Measurements from ENCODE around the gene PMPCA. TPM values are rescaled to one million over a fixed set of nuclear protein-coding genes. Genes with fewer than 3 reads are reported as not detected.

PMPCA gene
- total and polyA plus RNA-seq, 12 donors, result 59.3 to 85.2 (median 75.4) TPM

- H3K27me3 ChIP-seq, result no peaks in the 10 kb centered on the region
- WGBS, 2 donors, result 80 to 83% methylated on average over 31 of the region's 31 CpGs
- peak overlapping the region in 1 of 10 donors; percentile 69 for H3K27ac ChIP-seq
- no peaks in the 10 kb centered on the region for H3K9me3 ChIP-seq
- ATAC-seq (no peak), DNase-seq (no peak)
- H3K4me1 ChIP-seq, result peaks cover 13 to 53% (median 31%) of the 10 kb centered on the region in 9 donors
- peaks cover 0 to 8% (median 0%) of the 10 kb centered on the region in 9 donors for H3K36me3 ChIP-seq
- TF ChIP-seq CTCF (IDR thresholded peaks at IDR 0.05), result no peak
- intact Hi-C loops (cut with DNase I), result loop anchor here in 1 of 10 donors (2.0 to 5.0 kb wide), 2 partner anchors 36 to 38 kb away; partner anchors contain the start of genes GPSM1 and SNAPC4
- H3K4me3 ChIP-seq, result no peak overlapping the region
Observed at GRCh38 chr9:136364942-136365774, 45.3 kb upstream of the PMPCA start.

- DNase-seq (no peak), ATAC-seq (no peak)
- 65 to 69% methylated on average over 9 of the region's 9 CpGs for WGBS, 2 donors
- Histone ChIP-seq H3K27ac (peak overlapping the region in 1 of 10 donors; percentile 69), H3K4me1 (peaks cover 13 to 50% (median 28%) of the 10 kb centered on the region in 9 donors), H3K9me3 (no peaks in the 10 kb centered on the region), H3K36me3 (peaks cover 0 to 15% (median 0%) of the 10 kb centered on the region in 9 donors), H3K4me3 (no peak overlapping the region), H3K27me3 (no peaks in the 10 kb centered on the region)
- intact Hi-C loops (cut with DNase I), result loop anchor here in 1 of 10 donors (2.0 kb wide), 1 partner anchor 35 kb away; the partner anchor contains the start of gene SNAPC4
- no peak for TF ChIP-seq CTCF (IDR thresholded peaks at IDR 0.05)
Observed at GRCh38 chr9:136365775-136366222, 44.7 kb upstream of the PMPCA start.

GRCh38 chr9:136366826-136367225 is 43.6 kb upstream of the PMPCA start:
- 94% methylated on average over 9 of the region's 9 CpGs for WGBS, 2 donors
- Histone ChIP-seq H3K27ac (no peak overlapping the region), H3K9me3 (no peaks in the 10 kb centered on the region), H3K4me3 (no peak overlapping the region), H3K4me1 (peaks cover 13 to 40% (median 17%) of the 10 kb centered on the region in 9 donors), H3K27me3 (no peaks in the 10 kb centered on the region), H3K36me3 (peaks cover 0 to 15% (median 0%) of the 10 kb centered on the region in 9 donors)
- intact Hi-C loops (cut with DNase I), result no loop called here
- ATAC-seq (no peak), DNase-seq (no peak)
- TF ChIP-seq CTCF (IDR thresholded peaks at IDR 0.05), result no peak

GRCh38 chr9:136367296-136368145 is 42.9 kb upstream of the PMPCA start:
- intact Hi-C loops (cut with DNase I), result no loop called here
- Histone ChIP-seq H3K9me3 (no peaks in the 10 kb centered on the region), H3K4me1 (peaks cover 6 to 39% (median 13%) of the 10 kb centered on the region in 9 donors), H3K36me3 (peaks cover 0 to 15% (median 0%) of the 10 kb centered on the region in 9 donors), H3K4me3 (no peak overlapping the region), H3K27me3 (no peaks in the 10 kb centered on the region), H3K27ac (no peak overlapping the region)
- TF ChIP-seq CTCF (IDR thresholded peaks at IDR 0.05), result no peak
- ATAC-seq (no peak), DNase-seq (no peak)
- 86 to 88% methylated on average over 45 of the region's 45 CpGs for WGBS, 2 donors

All from heart right ventricle (tissue), 16 donors.